Activated CD8-positive, alpha-beta memory T cell treated with anti-CD3 and anti-CD28 coated beads, Interleukin-2, amount 50 U/mL, for 24 hours (primary cell): ENCODE data around the gene SLC27A6.
"Not testable (repeated sequence)": the region's sequence is repeated elsewhere in the genome, so short reads cannot be mapped to it uniquely, and the experiment has no call there.

Experiments
- DNase-seq: peaks from one replicate; pipeline ENCODE4 v3.0.0-alpha.2; 2020; ENCODE audit errors: extremely low read depth

SLC27A6 gene, protein sequence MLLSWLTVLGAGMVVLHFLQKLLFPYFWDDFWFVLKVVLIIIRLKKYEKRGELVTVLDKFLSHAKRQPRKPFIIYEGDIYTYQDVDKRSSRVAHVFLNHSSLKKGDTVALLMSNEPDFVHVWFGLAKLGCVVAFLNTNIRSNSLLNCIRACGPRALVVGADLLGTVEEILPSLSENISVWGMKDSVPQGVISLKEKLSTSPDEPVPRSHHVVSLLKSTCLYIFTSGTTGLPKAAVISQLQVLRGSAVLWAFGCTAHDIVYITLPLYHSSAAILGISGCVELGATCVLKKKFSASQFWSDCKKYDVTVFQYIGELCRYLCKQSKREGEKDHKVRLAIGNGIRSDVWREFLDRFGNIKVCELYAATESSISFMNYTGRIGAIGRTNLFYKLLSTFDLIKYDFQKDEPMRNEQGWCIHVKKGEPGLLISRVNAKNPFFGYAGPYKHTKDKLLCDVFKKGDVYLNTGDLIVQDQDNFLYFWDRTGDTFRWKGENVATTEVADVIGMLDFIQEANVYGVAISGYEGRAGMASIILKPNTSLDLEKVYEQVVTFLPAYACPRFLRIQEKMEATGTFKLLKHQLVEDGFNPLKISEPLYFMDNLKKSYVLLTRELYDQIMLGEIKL

DNA sequence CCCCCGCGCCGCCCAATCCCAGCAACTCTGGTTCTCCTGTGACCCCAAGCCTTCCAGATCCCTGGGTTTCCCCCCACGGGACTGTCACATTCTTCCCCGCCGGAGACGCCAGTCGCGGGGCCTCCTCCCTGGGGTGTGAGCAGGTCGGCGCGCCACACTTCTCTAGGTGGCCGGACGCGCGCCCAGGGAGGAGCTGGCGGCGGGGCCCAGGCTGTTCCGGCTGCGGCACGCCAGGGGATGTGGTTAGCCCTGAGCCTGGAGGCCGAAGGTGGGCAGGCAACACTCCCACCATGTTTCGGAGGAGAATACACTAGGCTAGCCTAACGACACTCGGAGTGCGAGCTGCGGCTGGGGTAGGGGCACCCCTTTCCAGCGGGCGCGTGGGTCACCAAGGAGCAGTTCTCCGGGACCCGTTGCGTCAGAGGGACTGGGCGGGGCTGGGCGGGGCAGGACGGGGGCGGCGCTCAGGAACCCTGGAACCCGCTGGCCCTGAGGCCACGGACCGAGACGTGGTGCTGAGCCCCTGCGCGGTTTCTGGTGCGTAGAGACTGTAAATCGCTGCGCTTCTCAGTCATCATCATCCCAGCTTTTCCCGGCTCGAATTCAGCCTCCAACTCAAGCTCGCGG, at the start of gene SLC27A6:
Gene SLC27A6, plus strand, starts transcription at position 478 of the 627 bp plus-strand sequence. CDS start 650 bp downstream, outside the sequence.
- no peak for DNase-seq

DNA sequence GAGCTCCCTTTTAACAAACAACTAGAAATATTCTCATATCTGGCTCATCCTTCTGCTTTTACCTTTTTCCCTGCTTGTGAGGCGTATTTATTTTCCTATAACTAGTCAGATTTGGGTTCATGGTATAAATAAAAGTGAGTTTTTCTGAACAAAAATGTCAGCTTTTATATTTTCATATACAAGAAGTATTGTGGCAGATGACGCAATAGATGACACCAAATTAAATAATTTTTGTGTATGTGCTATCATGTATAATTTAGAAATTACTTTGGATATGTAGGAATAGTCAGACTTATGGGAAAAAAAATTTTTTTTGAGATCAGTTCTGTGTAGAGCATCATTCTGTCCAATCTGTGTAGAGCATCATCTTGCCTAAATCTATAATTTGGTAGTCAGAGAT, 45.7 kb upstream of the SLC27A6 start:
- DNase-seq, result no peak

DNA sequence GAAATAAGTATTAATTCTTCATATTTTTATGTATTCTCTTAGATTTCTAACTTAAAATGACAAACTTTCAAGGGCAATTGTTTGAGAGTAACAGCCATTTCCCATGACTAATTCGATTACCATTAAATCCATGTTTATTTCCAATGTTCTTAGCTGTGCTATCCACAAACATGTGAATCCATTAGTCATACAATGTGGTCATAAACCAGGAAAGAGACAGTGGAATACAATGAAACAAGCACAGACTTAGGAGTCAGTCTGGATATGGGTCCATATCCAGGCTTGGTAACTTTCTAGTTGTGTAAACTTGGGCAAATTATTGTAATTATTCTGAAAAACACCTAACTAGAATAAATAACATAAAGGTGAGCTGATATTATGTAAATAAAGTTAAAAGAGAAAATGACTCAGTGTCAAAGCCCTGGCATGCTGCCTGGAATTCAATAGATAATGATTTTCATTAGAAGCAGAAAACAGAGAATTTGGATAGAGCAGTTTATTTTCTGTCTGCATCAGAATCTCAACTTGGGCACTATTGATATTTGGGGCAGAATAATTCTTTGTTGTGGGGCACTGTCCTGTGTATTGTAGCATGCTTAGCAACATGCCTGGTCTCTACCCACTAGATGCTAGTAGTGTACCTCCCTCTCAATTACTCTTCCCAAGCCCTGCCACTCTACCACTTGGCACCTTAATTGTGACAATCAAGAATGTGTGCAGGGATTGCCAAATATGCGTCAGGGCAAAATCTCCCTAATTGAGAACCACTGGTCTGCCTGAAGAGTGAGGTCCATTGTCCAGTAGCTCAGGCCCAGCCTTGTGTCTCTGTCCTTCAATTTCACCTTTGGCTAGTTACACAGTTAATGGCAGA, 44.7 kb upstream of the SLC27A6 start:
- no peak for DNase-seq

DNA sequence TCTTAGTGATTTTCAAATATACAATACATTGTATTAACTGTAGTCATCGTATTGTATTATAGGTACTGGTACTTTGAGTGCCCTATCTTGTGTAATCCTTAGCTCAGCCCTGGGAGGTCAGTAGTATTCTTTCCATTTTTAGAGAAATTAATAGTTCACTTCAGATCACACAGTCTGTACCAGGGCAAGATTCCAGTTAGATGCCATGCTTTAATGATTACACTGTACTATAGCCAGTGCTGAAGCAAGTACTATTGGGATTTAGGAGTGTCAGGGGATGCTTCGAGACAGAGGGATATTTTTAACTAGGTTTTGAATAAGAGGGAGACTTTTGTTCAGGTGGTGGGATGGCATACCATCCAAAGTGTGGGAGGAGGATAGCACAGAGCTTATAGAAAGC, 41.0 kb upstream of the SLC27A6 start:
- no peak for DNase-seq

DNA sequence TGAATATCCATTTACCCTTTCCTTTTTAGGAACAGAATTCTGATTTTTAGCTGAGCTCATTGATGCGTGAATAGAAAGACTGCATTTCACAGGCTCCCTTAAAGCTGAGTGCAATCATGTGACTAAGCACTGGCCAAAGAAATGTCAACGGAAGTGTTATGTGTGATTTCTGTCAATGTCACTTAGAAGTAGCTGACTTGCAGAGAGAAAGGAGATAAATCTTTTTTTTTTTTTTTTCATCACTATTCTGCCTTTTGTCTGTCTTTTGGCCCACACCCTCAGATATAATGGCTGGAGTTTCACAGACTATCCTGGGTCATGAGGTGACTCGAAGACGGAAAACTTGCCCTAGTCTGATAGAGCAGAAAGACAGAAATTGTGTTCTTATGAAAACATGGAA, 39.3 kb upstream of the SLC27A6 start:
- no peak for DNase-seq

DNA sequence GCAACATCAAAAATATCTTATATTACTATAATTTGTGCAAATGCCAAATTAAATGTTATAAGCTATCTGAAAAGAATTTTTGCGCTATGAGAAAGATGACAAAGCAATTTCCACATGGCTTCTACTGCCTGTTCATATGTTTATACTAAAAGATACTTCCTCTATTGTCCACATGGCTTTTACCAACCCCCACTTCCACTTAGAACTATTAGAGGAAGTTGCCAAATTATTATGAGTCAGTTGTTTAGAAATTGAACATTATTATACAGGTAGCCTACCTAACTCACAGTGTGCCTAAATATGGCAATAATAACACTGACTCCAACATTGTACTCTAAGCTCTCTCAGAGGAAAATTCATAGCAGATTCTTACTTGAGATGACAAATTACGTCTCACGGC, 37.6 kb upstream of the SLC27A6 start:
- no peak for DNase-seq

DNA sequence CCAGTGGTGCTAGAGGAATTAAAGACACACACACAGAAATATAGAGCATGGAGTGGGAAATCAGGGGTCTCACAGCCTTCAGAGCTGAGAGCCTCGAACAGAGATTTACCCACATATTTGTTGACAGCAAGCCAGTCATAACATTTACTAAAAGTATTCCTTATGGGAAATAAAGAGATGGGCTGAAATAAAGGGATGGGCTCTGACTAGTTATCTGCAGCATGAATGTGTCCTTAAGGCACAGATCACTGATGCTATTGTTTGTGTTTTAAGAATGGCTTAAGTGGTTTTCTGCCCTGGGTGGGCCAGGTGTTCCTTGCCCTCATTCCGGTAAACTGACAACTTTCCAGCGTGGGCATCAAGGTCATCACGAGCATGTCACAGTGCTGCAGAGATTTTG, 33.1 kb upstream of the SLC27A6 start:
- not testable (repeated sequence) for DNase-seq

DNA sequence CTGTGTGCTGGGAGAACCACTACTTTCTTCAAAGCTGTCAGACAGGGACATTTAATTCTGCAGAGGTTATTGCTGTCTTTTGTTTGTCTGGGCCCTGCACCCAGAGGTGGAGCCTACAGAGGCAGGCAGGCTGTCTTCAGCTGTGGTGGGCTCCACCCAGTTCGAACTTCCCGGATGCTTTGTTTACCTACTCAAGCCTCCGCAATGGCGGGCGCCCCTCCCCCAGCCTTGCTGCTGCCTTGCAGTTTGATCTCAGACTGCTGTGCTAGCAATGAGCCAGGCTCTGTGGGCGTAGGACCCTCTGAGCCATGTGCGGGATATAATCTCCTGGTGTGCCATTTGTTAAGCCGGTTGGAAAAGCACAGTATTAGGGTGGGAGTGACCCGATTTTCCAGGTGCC, 22.2 kb upstream of the SLC27A6 start:
- DNase-seq, result not testable (repeated sequence)

DNA sequence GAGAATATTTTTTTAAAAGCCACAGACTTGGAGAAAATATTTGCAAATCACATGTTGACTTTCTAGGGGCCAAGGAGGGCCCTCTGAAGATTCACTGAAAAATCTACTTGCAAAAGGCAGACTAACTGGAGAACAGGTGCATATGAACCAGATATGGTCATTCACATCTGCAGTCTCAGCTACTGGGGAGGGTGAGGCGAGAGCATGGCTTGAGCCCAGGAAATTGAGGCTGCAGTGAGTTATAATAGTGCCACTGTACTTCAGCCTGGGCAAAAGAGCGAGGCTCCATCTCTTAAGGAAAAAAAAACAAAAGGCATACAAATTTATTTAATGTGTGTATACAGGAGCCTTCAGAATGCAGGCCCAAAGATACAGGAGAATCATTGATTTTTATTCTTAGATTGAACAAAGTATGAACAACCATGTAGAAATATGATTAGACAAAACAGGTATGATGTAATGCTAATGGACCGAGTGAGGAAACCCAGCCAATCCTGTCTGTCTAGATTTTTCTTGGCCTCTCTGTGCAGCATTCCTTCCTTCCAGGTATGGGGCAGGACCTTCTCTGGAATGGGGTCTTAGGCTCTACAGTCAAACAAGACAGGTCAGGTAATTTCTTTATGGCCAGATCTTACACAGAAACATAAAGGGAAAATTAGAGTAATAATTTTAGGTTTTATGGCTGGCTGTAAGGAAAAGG, 15.3 kb upstream of the SLC27A6 start:
- no peak for DNase-seq

DNA sequence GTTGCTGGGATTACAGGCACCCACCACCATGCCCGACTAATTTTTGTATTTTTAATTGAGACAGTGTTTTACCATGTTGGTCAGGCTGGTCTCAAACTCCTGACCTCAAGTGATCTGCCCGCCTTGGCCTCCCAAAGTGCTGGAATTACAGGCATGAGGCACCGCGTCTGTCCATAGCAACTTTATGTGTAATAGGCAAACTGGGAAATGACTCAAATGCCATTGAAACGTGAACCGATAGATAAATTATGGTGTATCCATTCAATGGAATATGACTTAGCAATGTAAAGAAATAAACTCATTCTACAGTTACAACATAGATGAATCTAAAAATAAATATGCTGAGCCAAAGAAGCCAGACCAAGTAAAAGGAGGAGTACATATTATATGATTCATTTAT, 14.0 kb upstream of the SLC27A6 start:
- DNase-seq, result not testable (repeated sequence)

DNA sequence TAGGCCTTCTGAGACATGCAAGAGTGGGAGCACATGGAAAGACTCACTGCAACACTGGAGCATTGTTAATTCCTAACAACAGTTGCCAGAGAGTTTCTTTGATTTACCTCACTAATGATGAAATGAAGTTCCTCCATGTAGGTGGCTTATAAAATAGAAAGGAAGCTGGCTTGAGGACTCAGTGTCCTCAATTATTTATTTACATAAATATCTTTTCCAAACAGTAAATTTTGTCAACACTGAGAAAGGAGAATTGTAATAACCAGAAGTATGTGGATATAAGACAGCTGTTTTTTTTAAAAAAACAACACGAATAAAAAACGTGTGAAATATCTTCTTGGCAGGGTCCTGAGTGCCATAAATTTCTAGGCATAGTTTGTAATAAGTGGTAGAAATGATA, 9.1 kb upstream of the SLC27A6 start:
- no peak for DNase-seq

DNA sequence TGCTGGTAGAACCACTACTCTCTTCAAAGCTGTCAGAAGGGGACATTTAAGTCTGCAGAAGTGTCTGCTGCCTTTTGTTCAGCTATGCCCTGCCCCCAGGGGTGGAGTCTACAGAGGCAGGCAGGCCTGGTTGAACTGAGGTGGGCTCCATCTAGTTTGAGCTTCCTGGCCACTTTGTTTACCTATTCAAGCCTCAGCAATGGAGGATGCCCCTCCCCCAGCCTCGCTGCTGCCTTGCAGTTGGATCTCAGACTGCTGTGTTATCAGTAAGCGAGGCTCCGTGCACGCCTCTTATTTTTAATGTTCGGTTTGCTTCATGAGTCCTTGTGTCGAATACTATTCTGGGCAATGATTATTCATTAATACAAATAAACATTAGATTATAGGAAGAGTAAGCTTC, 3.1 kb upstream of the SLC27A6 start:
- no peak for DNase-seq

DNA sequence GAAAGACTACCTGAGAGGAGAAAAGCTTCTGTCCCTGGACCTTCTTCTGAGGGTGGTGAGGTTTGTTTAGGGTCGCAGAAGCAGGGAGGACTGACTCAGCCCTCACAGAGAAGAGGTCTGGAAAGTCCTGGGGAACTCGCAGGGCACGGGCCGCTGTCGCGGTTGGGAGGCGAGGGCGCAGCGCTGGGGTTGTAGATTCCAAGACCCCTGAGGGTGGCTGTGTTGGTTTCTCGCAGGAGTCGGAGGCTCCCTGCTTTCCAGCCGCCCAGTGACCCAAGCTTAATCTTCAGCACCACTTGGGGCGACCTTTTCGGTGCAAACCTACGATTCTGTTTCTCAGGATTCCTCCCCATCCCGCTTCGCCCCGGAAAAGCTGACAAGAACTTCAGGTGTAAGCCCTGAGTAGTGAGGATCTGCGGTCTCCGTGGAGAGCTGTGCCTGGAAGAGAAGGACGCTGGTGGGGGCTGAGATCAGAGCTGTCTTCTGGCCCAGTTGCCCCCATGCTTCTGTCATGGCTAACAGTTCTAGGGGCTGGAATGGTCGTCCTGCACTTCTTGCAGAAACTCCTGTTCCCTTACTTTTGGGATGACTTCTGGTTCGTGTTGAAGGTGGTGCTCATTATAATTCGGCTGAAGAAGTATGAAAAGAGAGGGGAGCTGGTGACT, 482 bp downstream of the SLC27A6 start:
- no peak for DNase-seq

DNA sequence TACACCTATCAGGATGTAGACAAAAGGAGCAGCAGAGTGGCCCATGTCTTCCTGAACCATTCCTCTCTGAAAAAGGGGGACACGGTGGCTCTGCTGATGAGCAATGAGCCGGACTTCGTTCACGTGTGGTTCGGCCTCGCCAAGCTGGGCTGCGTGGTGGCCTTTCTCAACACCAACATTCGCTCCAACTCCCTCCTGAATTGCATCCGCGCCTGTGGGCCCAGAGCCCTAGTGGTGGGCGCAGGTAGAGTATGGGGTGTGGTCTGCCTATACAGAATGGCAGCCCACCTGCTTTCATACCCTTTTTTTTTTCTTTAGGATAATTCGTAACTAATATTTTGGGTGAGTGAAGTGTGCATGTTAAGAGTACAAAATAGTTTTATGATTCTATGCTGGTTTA, 1.1 kb downstream of the SLC27A6 start:
- no peak for DNase-seq

DNA sequence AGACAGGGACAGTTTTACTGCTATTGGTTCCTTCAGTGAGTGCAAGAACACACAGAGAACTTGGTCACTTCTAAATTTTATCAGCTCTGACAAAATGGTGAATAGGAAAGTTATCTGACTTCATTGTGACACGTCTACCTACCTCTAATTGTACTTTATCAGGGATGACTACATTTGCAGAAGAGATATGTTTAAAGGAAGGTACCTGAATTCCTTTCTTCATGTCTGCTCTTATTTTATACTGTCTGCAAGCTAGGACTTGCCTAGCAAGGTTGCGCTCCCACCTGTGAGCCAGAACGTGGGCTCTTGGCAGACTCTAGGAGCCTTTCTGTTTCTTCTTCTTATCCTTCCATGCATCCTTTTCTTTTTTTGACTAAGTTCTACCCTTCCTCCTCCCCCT, 1.6 kb downstream of the SLC27A6 start:
- DNase-seq, result no peak

DNA sequence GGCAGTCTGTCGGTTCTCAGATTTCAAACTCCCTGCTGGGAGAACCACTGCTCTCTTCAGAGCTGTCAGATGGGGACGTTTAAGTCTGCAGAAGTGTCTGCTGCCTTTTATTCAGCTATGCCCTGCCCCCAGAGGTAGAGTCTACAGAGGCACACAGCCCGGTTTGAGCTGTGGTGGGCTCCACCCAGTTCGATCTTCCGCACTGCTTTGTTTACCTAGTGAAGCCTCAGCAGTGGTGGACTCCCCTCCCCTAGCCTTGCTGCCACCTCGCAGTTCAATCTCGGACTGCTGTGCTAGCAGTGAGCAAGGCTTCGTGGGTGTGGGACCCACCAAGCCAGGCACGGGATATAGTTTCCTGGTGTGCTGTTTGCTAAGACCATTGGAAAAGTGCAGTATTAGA, 8.0 kb downstream of the SLC27A6 start:
- no peak for DNase-seq

DNA sequence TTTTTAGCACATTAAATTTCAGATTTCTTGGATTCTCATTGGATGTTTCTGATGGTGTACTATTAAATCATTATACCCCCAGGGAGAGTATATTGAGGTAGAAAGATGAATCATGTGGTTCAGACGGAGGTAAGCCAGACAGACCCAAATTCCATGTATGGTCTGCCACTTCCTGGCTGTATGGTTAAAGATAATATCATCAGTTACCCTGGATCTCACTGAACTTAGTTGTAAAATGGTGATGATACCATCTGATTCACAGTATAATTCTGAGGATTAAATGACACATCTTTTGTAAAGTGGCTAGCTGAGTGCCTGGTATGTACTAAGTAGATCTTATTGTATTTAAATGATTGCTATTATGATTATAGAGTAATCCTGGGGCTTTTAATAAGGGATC, 9.3 kb downstream of the SLC27A6 start:
- no peak for DNase-seq

DNA sequence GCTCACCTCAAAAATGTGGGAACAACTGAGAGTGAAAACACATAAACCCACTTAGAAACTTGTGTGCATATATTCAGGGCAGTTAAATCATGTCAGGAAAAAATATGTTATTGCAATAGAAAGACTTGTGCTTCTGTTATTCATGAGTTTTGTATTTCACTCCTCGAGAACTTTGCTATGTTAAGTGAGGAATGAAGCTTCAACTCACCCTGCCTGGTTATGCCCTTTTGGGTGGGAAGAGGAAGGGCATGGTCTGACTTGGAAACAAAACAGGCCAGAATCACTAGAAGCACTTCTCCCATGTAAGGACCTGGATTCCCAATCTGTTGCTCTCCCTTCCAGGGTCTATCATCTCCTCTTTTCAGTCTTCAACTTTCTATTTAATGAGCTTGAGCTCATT, 14.5 kb downstream of the SLC27A6 start:
- DNase-seq, result no peak

DNA sequence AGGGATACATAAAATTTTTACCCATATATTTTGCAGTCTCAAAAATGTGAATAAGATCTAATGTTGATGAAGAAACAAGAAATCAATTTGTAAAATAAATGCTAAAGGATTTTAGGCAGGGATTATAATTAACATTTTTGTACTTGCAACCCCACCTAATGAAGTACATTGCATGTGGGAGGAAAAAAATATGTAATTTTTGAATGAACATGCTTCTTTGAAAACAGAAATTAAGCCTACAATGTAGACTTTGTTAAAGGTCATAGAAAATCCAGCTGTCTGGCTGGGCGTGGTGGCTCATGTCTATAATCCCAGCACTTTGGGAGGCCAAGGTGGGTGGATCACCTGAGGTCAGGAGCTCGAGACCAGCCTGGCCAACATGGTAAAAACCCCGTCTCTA, 15.6 kb downstream of the SLC27A6 start:
- no peak for DNase-seq

DNA sequence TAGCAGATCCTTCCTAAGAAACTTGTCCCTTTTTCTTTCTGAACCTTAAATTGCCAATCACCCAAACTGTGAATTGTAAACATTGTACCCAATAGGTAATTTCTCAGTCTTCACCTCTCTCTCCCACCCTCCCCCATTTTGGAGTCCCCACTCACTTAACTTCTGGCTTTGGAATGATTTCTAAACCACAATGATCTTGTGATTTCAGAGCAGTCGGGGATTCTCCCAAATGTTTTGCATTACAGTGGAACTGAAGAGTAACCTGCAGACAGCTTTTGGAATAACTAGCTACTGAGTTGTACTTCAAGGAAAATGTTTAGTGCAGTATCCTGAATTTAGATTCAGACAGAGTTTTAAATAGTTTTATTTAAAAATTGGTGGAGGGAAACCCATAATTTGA, 19.2 kb downstream of the SLC27A6 start:
- DNase-seq, result no peak

DNA sequence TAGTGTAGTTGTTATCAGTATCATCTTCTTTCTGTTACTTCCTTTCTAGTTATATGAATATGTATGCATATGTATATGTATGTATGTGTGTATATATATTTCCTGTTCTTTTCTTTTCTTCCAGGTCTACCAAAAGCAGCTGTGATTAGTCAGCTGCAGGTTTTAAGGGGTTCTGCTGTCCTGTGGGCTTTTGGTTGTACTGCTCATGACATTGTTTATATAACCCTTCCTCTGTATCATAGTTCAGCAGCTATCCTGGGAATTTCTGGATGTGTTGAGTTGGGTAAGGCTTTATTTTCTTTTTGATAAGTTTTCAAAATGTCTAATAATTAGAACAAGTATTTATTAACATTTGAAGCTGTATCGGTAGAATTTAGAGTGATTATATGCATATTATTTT, 23.2 kb downstream of the SLC27A6 start:
- DNase-seq, result no peak
